ENCODE data around the gene REL.

Gene REL

GRCh38 chr2:60966507-60967405 lies 85.4 kb downstream of the REL start:
- no peak for DNase-seq

- no peak for DNase-seq
These were observed 91.7 kb downstream of the REL start for GRCh38 chr2:60972889-60973656.

GRCh38 chr2:60973705-60974104 lies 92.3 kb downstream of the REL start:
- no peak for DNase-seq

GRCh38 chr2:60974652-60975051 lies 93.3 kb downstream of the REL start:
- DNase-seq: no peak
